T-helper 2 cell treated with Interferon-gamma antibody and Interleukin-4, amounts not matched to agents 100 ng/mL and 5 ng/mL, for 36 hours (primary cell): ENCODE data around the gene CNTNAP3. TPM values are rescaled to one million over a fixed set of nuclear protein-coding genes. Genes with fewer than 3 reads are reported as not detected.
"Not testable (repeated sequence)": the region's sequence is repeated elsewhere in the genome, so short reads cannot be mapped to it uniquely, and the experiment has no call there.

Source experiments
- intact Hi-C: fragments of 100-400 bp; cut with micrococcal nuclease; formaldehyde crosslinking; loops from one replicate; pipeline ENCODE4 v1.15.1; 2023
- total RNA-seq: library from RNA; stranded (reverse); gene quantifications from 2 replicates; pipeline ENCODE4 v1.2.3, GENCODE V29; 2022

Gene CNTNAP3
- total RNA-seq: not detected in 2 replicates

- intact Hi-C loops: not testable (repeated sequence)
Measured at GRCh38 chr9:39287980-39288379, at the start of gene CNTNAP3. Gene CNTNAP3, minus strand, starts transcription at chr9:39288167. Its CDS starts 103 bp downstream, at chr9:39288064.

- intact Hi-C loops: not testable (repeated sequence)
Measured at GRCh38 chr9:39279995-39280394, 8.0 kb downstream of the CNTNAP3 start.

DNA sequence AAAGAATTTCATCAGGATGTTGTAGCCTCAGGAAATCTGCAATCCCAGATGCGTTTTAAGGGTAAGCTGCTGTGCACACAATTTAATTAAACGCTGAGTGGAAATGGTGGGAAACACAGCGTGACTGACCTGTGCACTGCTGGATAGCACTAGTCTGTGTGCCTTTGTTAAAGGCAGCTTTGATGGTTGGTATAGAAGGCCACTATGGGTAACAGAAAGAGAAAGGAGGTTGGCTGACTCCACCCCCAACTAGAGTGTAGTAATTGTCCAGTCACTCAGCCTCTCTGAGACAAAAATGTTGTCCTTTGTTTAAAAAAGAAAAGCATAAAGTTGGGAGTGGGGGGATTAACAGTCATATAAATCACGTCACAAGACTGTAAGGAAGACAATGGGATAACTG is 45.5 kb downstream of the CNTNAP3 start:
- intact Hi-C loops: not testable (repeated sequence)

- intact Hi-C loops: not testable (repeated sequence)
Measured at GRCh38 chr9:39232130-39232991, 55.6 kb downstream of the CNTNAP3 start.

GRCh38 chr9:39215976-39216375 is 72.0 kb downstream of the CNTNAP3 start:
- intact Hi-C loops: not testable (repeated sequence)

DNA sequence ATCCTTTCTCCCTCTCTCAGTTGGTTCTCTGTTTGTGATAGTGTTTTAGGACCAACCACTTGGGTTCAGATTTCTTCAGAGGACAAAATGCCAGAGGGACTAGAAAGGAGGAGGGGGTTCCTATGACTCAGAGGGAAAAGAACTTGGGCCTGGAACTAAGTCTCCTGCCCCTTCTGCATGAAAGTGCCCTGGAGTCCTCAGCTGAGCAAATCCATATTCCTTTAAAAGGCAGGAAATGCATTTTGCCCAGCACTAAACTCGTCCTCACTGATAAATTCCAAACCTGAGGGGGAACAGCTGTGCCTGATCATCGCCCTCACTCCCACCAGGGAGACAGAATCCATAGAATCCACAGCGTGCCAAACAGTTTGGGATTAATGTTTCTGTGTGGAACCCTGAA is 78.2 kb downstream of the CNTNAP3 start:
- intact Hi-C loops: not testable (repeated sequence)

- intact Hi-C loops: not testable (repeated sequence)
Measured at GRCh38 chr9:39206643-39207042, 81.3 kb downstream of the CNTNAP3 start.

- intact Hi-C loops: not testable (repeated sequence)
Measured at GRCh38 chr9:39205842-39206241, 82.1 kb downstream of the CNTNAP3 start.

GRCh38 chr9:39200412-39200811 is 87.6 kb downstream of the CNTNAP3 start:
- intact Hi-C loops: not testable (repeated sequence)

DNA sequence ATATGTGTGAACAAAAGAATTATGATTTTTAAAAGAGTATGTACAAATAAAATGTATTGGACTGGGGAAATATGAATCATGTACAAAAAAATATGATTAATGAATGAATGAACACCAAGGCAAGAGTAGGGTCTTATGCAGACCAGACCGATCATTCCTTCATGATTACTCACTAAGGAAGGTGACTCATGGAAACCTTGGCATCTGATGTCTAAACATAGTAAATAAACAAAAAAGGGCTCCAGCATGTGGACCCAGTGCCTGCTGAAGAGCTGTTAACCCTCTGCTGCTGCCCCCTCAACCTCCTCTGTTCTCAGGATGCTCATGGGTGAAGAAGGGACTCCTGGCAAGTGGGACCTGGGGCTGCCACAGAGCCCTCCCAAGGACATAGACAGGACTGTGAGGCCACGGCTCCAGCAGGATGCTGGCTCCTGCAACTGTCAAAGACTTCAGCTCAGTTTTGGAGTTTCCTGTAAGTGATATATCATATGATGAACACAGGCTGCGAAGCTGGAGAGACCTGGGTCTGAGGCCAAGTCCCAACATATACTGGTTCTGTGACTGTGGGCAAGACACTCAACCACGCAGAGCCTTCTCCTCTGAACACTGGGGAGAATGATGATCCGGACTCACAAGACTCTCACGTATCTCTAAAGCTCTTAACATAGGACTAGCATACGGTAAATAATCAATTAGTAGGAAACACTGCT is 89.8 kb downstream of the CNTNAP3 start:
- intact Hi-C loops: not testable (repeated sequence)

DNA sequence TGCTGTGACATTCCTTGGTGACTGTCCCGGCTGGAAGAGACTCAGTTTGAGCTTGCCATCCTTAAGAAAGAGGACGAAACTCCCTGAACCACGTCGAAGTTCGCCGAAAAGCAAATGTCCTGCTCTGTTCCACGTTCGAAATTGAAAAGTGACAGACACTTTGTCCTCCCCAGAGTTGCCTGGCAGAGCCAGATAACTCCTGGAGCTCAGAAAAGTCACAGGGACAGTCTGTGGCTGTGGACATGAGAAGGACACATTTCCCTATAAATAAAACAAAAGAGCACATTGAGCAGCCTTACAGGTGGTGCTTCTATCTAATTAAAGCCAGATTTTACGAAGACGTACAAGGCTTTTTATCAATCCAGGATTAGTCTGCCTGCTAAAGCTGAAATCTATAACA is 116.6 kb downstream of the CNTNAP3 start:
- intact Hi-C loops: not testable (repeated sequence)

DNA sequence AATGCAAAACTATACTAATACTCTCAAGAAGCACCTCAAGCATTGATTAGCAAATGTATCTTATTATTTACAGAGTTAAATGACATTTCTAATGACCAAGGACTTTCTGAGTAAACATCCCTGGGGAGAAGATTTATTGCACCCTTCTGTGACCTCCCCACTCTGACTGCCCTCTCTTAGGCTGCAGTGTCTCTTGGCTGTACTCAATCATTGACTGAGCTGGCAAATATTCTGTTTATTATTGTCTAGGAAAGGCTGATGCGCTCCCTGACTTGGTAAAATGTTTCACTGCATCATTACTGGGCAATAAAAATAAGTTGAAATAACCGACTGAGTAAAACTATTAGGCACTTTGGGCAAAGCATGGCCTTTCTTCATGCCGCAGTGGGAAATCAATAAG is 130.3 kb downstream of the CNTNAP3 start:
- intact Hi-C loops: not testable (repeated sequence)

DNA sequence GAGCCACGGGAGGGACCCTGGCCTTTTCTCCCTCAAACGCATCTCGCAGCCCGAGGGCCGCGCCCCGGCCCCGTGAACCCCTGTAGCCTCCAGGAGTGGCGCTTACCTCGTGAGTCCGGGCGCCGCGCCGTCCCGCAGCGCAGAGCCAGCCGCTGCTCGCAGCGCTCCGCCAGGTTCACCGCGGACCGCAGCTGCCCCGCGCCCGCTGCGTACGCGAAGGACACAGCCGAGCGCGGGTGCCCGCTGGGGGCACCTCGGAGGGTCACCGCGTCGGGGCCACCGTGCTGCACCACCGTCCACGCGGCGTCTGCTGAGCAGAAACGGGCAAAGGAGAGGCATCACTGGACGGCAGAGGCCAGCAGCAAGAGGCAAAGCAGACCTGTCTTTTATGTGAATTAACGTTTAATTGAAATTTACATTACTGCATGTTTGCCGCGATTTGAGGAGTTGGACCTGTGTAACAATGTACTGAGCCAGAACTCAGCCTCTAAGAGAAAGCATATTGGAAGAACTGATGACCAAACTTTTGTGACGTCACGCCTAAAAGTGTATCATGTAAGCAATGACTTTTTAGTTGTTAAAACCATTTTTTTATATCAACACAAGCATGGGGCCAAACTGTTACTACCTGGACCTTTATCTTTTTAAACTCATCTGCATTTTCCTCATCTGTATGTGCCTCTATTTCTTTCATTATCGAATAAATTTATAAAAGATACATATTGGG is 155.0 kb downstream of the CNTNAP3 start:
- intact Hi-C loops: not testable (repeated sequence)

DNA sequence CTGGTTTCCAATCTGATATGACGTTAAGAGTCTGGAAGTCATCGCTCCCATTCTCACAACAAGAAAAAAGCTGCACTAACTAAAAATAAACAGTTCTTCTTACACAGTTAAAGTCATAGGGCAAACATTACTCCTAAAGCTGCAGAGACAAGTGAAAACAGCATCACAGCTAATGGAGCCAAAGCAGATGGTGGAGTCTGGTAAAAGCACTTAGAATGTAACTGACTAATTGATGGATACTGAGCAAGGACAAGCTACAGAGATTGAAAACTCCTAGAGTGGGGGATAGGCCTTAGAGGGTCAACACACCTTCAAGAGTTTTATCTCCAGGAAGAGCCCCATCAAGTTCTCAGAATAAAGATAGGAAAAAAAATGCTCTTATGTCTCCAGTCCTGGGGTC is 166.6 kb downstream of the CNTNAP3 start:
- intact Hi-C loops: not testable (repeated sequence)

GRCh38 chr9:39111746-39112145 is 176.2 kb downstream of the CNTNAP3 start:
- intact Hi-C loops: not testable (repeated sequence)

- intact Hi-C loops: no loop called here
Measured at GRCh38 chr9:39108145-39108544, 179.8 kb downstream of the CNTNAP3 start.

- intact Hi-C loops: not testable (repeated sequence)
Measured at GRCh38 chr9:39097208-39097607, 190.8 kb downstream of the CNTNAP3 start.

DNA sequence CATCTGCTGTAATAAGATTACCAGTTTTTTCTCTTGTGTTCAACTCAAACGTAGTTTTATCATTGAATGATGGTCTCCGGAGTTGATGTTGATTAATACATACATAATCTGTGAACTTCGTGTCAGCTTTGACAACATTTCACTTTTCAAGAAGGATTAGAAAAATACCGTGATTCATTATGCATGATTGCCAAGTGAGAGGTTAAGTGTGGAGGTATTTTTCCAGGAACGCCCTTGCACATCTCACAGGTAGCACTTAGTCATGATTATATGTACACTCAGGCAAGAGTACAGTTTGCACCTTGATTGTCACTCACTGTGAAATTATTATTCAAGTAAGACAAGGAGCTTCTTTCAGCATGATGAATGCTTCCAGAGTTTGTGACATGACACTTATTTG is 202.7 kb downstream of the CNTNAP3 start:
- intact Hi-C loops: not testable (repeated sequence)

DNA sequence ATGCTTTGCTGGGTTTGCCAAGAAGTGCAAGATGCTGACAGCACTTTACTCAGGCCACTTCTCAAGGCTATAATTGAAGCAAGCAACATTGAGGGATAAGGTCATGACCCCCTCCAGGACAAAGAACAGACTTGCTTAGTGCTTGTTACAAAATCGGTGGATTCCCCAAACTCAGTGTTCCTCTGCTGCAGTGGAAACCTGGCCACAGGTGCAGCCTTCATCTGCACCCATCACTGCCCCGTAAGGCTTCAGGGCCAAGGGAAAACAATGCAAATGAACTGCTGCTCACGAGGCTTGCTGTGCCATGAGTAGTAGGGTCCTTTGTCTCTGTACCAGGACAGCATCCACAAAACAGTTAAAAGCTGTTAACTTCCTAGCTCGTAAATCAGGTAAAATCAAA is 205.4 kb downstream of the CNTNAP3 start:
- intact Hi-C loops: not testable (repeated sequence)

- intact Hi-C loops: not testable (repeated sequence)
Measured at GRCh38 chr9:39080081-39080480, 207.9 kb downstream of the CNTNAP3 start.

DNA sequence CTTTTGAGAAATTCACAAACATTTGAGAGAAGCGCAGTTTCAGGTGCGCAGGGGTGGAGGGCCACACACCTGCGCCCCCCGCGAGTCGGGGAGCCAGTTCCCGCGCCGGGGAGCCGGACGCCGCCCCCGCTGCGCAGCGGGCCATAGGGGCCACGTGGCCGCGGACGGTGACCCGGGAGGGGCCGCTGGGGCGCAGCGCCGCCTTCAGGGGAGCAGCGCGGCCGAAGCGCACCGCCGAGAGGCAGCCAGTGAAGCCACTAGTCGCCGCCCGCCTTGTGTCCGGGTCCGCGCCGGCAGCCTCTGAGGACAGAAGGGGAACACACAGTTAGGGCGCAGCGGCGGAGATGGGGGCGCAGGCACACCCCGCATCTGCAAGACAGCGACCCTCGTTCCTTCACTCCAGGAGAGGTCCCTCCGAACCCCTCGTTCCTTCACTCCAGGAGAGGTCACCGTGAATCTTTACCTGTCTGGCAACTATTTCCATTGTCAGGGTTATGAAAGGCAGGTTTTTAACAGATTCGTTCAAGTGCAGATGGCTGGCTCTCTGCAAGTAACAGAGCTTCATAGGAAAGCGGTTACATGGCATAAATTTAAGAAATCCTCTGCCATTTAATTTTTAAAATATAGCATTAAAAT is 209.2 kb downstream of the CNTNAP3 start:
- intact Hi-C loops: not testable (repeated sequence)
